Stimulated activated naive CD8-positive, alpha-beta T cell treated with anti-CD3 and anti-CD28 coated beads, Interleukin-15, Interleukin-2, amounts not matched to agents 100 U/mL and 50 U/mL, for 24 hours (primary cell): Measurements from ENCODE around the gene TCF3.
"Not testable (repeated sequence)": the region's sequence is repeated elsewhere in the genome, so short reads cannot be mapped to it uniquely, and the experiment has no call there.

Source experiments
- ATAC-seq: fragments of 150-1000 bp; cut with Tn5 transposase; one replicate; pipeline ENCODE4 v1.10.0; 2021
- DNase-seq: peaks from one replicate; pipeline ENCODE4 v3.0.0; 2021

Gene TCF3

DNA sequence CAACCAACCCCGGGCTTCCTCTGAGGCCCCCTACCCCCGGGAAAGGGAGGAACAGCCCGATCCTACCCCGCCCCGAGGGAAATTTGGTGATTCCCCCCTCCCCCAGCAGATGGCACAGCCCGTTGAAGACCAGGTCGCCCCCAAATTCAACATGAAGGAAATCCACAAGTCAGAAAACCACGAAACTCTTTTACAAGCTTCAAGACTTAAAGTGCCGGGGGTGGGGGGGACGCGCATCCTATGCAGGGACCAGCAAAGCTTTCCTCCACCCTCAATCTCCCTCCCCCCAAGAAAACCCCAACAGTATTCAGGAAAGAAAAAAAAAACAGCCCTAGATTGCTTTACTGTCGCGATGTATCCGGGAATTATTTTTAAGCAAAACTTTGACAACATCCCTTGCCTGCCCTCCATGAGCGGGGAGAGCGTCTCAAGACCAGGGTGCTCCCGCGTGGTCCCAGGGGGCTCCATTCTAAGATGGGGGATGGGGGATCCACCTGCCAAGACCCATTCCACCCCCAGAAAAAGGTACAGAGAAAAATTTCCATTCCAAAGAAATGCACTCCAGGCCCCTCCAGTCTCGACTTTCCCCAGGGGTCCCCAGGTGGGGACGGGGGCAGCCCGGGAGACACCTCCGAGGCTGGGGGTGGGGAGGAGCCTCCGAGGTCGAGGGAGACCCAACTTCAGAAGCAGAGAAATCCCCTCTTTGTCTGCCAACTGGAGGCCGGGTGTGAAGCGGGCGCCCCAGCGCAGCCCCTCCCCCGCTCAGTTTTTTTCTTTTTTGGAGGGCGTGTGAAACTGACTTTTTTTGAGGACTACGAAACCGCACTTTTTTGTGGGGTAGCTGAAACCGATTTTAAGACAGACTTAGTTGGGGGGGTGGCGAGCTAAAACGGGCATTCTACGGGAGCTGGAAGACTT, 1.5 kb downstream of the TCF3 start:
- ATAC-seq = no peak

GRCh38 chr19:1649706-1650649, 2.4 kb downstream of the TCF3 start:
- DNase-seq (no peak), ATAC-seq (no peak)

More for the DNA sequence above, 1.5 kb downstream of the TCF3 start:
- DNase-seq = peak; percentile 77

DNA sequence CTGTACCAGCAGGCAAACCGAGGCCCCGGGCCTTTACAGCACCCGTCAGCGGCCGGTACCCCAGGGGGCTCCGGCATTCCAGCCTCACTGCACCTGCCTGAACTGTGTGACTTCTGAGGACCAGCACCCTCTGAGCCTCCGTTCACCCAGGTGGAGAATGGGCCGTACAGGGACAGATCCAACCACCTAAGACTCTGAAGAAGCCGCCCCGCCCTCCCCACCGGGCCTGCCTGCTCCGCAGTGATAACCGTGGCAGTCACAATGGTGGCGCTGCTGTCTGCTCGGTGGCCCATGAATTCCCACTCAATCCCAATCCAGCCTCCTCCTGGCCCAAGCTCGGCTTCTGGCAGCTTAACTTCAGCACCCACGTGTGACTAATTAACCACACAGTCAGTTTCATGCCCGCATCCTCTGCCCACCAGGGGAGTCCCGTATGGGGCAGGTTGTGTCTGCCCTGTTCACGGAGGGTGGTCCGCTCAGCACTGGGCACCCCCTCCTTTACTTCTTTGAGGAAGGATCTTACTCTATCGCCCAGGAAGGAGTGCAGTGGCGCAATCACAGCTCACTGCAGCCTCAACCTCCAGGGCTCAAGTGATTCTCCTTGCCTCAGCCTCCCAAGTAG, 3.4 kb downstream of the TCF3 start:
- ATAC-seq (no peak), DNase-seq (peak; percentile 54)

- ATAC-seq = no peak
- DNase-seq = no peak
Observed at GRCh38 chr19:1648459-1648849, 4.0 kb downstream of the TCF3 start.

- DNase-seq (no peak), ATAC-seq (no peak)
Observed at GRCh38 chr19:1647501-1648458, 4.6 kb downstream of the TCF3 start.

GRCh38 chr19:1646659-1647453, 5.6 kb downstream of the TCF3 start:
- DNase-seq (no peak), ATAC-seq (no peak)

DNA sequence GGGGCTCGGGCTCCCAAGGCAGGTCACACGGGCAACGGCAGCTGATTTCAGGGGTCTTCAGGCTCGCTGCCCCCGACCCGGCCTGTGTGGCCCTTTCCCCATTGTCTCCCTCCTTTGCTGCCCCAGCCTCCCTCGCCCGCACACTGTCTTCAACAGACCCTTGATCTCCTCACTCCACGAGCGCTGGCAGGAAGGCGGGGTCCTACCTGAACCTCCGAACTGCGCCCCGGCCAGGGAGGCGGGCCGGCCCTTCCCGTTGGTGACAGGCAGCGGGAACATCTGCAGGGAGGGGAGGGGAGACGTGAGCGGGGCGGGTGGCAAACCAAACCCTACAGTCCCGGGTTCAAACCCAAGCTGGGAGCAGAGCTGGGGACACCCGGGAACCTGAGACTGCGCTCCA, 6.3 kb downstream of the TCF3 start:
- ATAC-seq (no peak), DNase-seq (no peak)

GRCh38 chr19:1645299-1645698, 7.1 kb downstream of the TCF3 start:
- no peak for ATAC-seq
- no peak for DNase-seq

DNA sequence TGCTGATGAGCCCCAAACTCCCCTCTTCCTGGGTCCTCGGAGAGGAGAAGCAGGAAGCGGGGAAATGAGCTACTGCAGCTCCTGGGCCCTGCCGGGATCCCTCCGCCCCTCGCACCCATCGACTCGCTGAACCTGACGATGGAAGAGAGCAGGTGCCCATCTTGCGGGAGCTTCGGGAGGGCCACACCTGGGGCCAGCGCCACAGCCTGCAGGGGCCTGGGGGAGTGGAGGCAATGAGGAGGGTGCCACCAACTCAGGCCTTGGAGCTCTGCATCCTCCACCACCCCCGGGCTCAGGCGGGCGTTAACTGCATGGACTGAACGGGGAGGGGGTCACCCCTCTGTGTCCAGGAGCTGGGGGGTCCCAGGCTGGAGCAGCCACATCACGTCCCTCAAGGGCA, 8.3 kb downstream of the TCF3 start:
- ATAC-seq = no peak
- DNase-seq = no peak

- not testable (repeated sequence) for DNase-seq, ATAC-seq
Observed at GRCh38 chr19:1640893-1641448, 11.4 kb downstream of the TCF3 start.

DNA sequence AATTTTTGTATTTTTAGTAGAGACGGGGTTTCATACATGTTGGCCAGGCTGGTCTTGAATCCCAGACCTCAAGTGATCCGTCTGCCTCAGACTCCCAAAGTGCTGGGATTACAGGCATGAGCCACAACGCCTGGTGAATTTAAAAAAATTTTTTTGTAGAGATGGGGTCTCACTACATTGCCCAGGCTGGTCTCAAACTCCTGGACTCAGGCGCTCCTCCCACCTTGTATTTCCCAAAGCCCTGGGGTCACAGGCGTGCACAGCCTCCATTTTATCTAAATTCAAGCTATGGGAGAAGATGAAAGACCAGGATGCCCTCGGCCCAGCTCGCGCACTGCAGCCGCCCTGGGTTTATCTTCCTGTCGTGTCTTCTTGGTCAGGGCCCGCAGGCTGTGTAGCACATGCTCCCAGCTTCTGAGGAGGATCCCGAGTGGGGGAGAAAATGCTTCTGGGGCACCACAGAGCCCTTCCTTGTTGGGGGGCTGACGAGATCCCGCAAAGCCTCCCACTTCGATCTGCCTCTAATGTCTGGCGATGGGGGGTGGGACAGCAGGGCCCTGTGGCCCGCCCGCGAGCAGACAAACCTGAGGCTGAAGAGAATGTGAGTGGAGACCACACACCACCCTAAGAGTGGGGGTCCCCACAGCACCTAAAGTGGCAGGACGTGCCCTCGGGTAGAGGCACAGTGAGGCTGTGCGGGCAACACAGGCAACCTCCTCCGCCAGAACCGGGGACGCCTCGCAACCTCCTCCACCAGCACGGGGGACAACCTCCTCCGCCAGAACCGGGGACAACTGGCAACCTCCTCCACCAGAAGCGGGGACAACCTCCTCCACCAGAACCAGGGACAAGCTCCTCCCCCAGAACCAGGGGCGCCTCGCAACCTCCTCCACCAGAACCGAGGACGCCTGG, 15.8 kb downstream of the TCF3 start:
- no peak for ATAC-seq
- no peak for DNase-seq

GRCh38 chr19:1634938-1635243, 17.5 kb downstream of the TCF3 start:
- ATAC-seq = no peak
- DNase-seq = no peak

- no peak for DNase-seq
- ATAC-seq = no peak
Observed at GRCh38 chr19:1634242-1634937, 18.0 kb downstream of the TCF3 start.

DNA sequence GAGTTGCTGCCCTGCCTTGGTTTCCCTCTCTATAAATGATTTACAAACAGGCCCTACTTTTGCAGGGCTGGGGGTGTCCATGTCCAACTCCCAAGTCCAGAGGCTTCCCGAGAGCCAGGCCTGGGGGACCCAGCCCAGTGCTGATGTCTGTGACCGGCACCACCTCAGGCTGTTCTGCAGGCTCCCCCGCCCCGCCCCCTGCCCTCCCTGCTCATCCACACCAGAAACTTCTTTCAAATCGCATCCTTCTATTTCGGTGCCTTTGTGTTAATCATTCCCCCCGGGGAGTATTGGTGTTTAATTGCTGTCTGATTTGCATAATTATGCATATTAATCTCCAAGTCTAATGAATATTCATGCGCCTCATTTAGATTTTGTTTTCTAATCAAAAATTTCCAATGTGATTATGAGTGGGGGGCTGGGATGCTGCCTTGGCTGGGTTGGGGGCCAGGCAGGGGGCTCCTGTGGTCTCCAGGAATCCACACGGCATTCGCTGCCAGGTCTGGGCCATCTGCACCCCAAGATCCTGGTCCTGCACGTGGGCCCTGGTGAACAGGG, 19.1 kb downstream of the TCF3 start:
- DNase-seq (no peak), ATAC-seq (no peak)

DNA sequence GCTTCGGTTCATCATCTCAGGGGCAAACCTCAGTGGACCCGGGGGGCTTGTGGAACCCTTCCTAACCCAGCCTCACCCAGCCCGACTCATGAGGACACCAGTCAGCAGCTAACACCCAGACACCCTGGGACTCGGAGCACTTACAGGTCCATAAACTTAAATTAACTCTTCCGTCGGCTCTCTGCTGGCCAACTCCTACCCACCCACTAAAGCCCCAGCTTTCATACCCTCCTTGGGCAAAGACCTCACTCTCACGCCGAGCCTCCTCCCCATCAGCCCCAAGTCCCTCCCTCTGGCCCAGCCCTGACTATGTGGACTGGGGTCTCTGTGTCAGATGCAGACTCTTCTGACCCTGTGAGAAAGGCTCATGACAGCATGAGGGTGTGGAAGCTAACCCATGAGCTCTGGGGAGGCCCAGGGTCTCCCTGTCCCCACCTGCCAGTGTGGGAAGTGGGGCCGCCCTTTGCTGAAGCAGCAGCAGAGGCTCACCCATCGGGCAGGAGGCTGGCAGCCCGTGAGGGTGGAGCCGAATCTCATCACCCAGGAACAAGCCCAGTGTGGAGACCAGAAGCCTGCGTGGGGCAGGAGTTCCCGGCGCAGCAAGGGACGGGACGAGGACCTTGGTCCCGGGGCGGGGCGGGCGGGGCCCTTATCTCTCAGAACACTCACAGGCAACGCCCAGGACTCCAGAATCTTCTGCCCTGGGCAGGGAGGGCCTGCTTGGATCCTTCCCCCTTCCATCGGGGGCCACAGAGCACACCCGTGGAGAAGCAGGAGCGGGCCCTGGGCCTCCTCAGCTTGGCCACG, 19.8 kb downstream of the TCF3 start:
- DNase-seq = no peak
- ATAC-seq = no peak

- no peak for ATAC-seq
- no peak for DNase-seq
Observed at GRCh38 chr19:1631557-1632100, 20.8 kb downstream of the TCF3 start.

- no peak for ATAC-seq
- DNase-seq = no peak
Observed at GRCh38 chr19:1630811-1631210, 21.6 kb downstream of the TCF3 start.
